Measurements from ENCODE around the gene LEUTX. TPM values are rescaled to one million over a fixed set of nuclear protein-coding genes. Genes with fewer than 3 reads are reported as not detected.

The LEUTX gene
- total RNA-seq, 2 donors from 2014 or later, result not detected

GRCh38 chr19:39818626-39819097 lies 40.0 kb downstream of the LEUTX start:
- ATAC-seq (no peak), DNase-seq (no peak)
- no peaks in the 10 kb centered on the region for H3K27me3 Mint-ChIP-seq
- H3K9me3 ChIP-seq (ENCODE audit: control insufficient read depth, low read length, poor library complexity, severe bottlenecking), result no peaks in the 10 kb centered on the region
- H3K36me3 Mint-ChIP-seq (ENCODE audit: low read depth), result peaks cover 4% of the 10 kb centered on the region
- H3K4me1 Mint-ChIP-seq, result peaks cover 18% of the 10 kb centered on the region
- no peak overlapping the region for H3K4me3 Mint-ChIP-seq
- H3K27ac Mint-ChIP-seq, result peak overlapping the region; percentile 21

- DNase-seq (no peak), ATAC-seq (no peak)
- Mint-ChIP-seq H3K27ac (no peak overlapping the region), H3K36me3 (ENCODE audit: low read depth) (peaks cover 4% of the 10 kb centered on the region), H3K4me3 (no peak overlapping the region), H3K27me3 (no peaks in the 10 kb centered on the region), H3K4me1 (peaks cover 18% of the 10 kb centered on the region)
- H3K9me3 ChIP-seq (ENCODE audit: control insufficient read depth, low read length, poor library complexity, severe bottlenecking), result no peaks in the 10 kb centered on the region
Observed at GRCh38 chr19:39819786-39820185, 41.1 kb downstream of the LEUTX start.

- Mint-ChIP-seq H3K27me3 (no peaks in the 10 kb centered on the region), H3K36me3 (ENCODE audit: low read depth) (peaks cover 4% of the 10 kb centered on the region), H3K4me1 (peaks cover 21% of the 10 kb centered on the region), H3K4me3 (no peak overlapping the region), H3K27ac (no peak overlapping the region)
- DNase-seq (no peak), ATAC-seq (no peak)
- H3K9me3 ChIP-seq (ENCODE audit: control insufficient read depth, low read length, poor library complexity, severe bottlenecking), result no peaks in the 10 kb centered on the region
Observed at GRCh38 chr19:39820696-39821095, 42.0 kb downstream of the LEUTX start.

- no peak for ATAC-seq
- no peaks in the 10 kb centered on the region for H3K36me3 Mint-ChIP-seq (ENCODE audit: low read depth)
Observed at GRCh38 chr19:39823686-39824085, 45.0 kb downstream of the LEUTX start.

GRCh38 chr19:39824143-39825092 lies 45.8 kb downstream of the LEUTX start:
- Mint-ChIP-seq H3K4me3 (no peak overlapping the region), H3K36me3 (ENCODE audit: low read depth) (no peaks in the 10 kb centered on the region), H3K4me1 (peaks cover 11% of the 10 kb centered on the region), H3K27me3 (no peaks in the 10 kb centered on the region), H3K27ac (no peak overlapping the region)
- DNase-seq (peak; percentile 73 to 82 (median 82)), ATAC-seq (peak; percentile 97)
- H3K9me3 ChIP-seq (ENCODE audit: control insufficient read depth, low read length, poor library complexity, severe bottlenecking), result no peaks in the 10 kb centered on the region

More at GRCh38 chr19:39823686-39824085, 45.0 kb downstream of the LEUTX start:
- H3K9me3 ChIP-seq (ENCODE audit: control insufficient read depth, low read length, poor library complexity, severe bottlenecking), result no peaks in the 10 kb centered on the region
- H3K27ac Mint-ChIP-seq, result no peak overlapping the region
- DNase-seq, result no peak
- no peaks in the 10 kb centered on the region for H3K27me3 Mint-ChIP-seq
- H3K4me3 Mint-ChIP-seq, result no peak overlapping the region
- peaks cover 17% of the 10 kb centered on the region for H3K4me1 Mint-ChIP-seq

GRCh38 chr19:39825093-39825463 lies 46.4 kb downstream of the LEUTX start:
- no peaks in the 10 kb centered on the region for H3K9me3 ChIP-seq (ENCODE audit: control insufficient read depth, low read length, poor library complexity, severe bottlenecking)
- Mint-ChIP-seq H3K36me3 (ENCODE audit: low read depth) (no peaks in the 10 kb centered on the region), H3K27ac (no peak overlapping the region), H3K27me3 (no peaks in the 10 kb centered on the region), H3K4me1 (peaks cover 7% of the 10 kb centered on the region), H3K4me3 (no peak overlapping the region)
- ATAC-seq (no peak), DNase-seq (no peak)

GRCh38 chr19:39825531-39826076 lies 47.0 kb downstream of the LEUTX start:
- Mint-ChIP-seq H3K4me3 (no peak overlapping the region), H3K4me1 (peaks cover 5% of the 10 kb centered on the region), H3K27ac (no peak overlapping the region), H3K36me3 (ENCODE audit: low read depth) (no peaks in the 10 kb centered on the region), H3K27me3 (no peaks in the 10 kb centered on the region)
- H3K9me3 ChIP-seq (ENCODE audit: control insufficient read depth, low read length, poor library complexity, severe bottlenecking), result no peaks in the 10 kb centered on the region
- ATAC-seq (no peak), DNase-seq (no peak)

- no peak overlapping the region for H3K27ac Mint-ChIP-seq
- ATAC-seq, result no peak
- H3K4me3 Mint-ChIP-seq, result no peak overlapping the region
- H3K27me3 Mint-ChIP-seq, result no peaks in the 10 kb centered on the region
- no peaks in the 10 kb centered on the region for H3K9me3 ChIP-seq (ENCODE audit: control insufficient read depth, low read length, poor library complexity, severe bottlenecking)
- H3K36me3 Mint-ChIP-seq (ENCODE audit: low read depth), result peaks cover 2% of the 10 kb centered on the region
- DNase-seq, result no peak
- peaks cover 10% of the 10 kb centered on the region for H3K4me1 Mint-ChIP-seq
Observed at GRCh38 chr19:39826311-39826945, 47.8 kb downstream of the LEUTX start.

GRCh38 chr19:39827216-39827615 lies 48.6 kb downstream of the LEUTX start:
- DNase-seq, result no peak
- ATAC-seq, result no peak
- H3K27me3 Mint-ChIP-seq, result no peaks in the 10 kb centered on the region
- H3K9me3 ChIP-seq (ENCODE audit: control insufficient read depth, low read length, poor library complexity, severe bottlenecking), result no peaks in the 10 kb centered on the region
- peaks cover 15% of the 10 kb centered on the region for H3K4me1 Mint-ChIP-seq
- H3K36me3 Mint-ChIP-seq (ENCODE audit: low read depth), result peaks cover 2% of the 10 kb centered on the region
- no peak overlapping the region for H3K27ac Mint-ChIP-seq
- H3K4me3 Mint-ChIP-seq, result no peak overlapping the region

- H3K4me3 Mint-ChIP-seq, result no peak overlapping the region
- DNase-seq (no peak), ATAC-seq (no peak)
- H3K36me3 Mint-ChIP-seq (ENCODE audit: low read depth), result peaks cover 2% of the 10 kb centered on the region
- H3K27me3 Mint-ChIP-seq, result no peaks in the 10 kb centered on the region
- H3K9me3 ChIP-seq (ENCODE audit: control insufficient read depth, low read length, poor library complexity, severe bottlenecking), result no peaks in the 10 kb centered on the region
- peaks cover 23% of the 10 kb centered on the region for H3K4me1 Mint-ChIP-seq
- peak overlapping the region; percentile 82 for H3K27ac Mint-ChIP-seq
Observed at GRCh38 chr19:39828015-39828653, 49.5 kb downstream of the LEUTX start.

- no peak for DNase-seq
- no peaks in the 10 kb centered on the region for H3K9me3 ChIP-seq (ENCODE audit: control insufficient read depth, low read length, poor library complexity, severe bottlenecking)
- H3K36me3 Mint-ChIP-seq (ENCODE audit: low read depth), result peaks cover 2% of the 10 kb centered on the region
- no peaks in the 10 kb centered on the region for H3K27me3 Mint-ChIP-seq
- no peak for ATAC-seq
- H3K4me3 Mint-ChIP-seq, result no peak overlapping the region
- H3K27ac Mint-ChIP-seq, result peak overlapping the region; percentile 82
- H3K4me1 Mint-ChIP-seq, result peaks cover 23% of the 10 kb centered on the region
Observed at GRCh38 chr19:39828654-39829032, 50.0 kb downstream of the LEUTX start.

- no peaks in the 10 kb centered on the region for H3K9me3 ChIP-seq (ENCODE audit: control insufficient read depth, low read length, poor library complexity, severe bottlenecking)
- ATAC-seq (no peak), DNase-seq (no peak)
- peak overlapping the region; percentile 82 for H3K27ac Mint-ChIP-seq
- H3K27me3 Mint-ChIP-seq, result no peaks in the 10 kb centered on the region
- H3K4me3 Mint-ChIP-seq, result no peak overlapping the region
- H3K36me3 Mint-ChIP-seq (ENCODE audit: low read depth), result peaks cover 3% of the 10 kb centered on the region
- H3K4me1 Mint-ChIP-seq, result peaks cover 31% of the 10 kb centered on the region
Observed at GRCh38 chr19:39829702-39830275, 51.1 kb downstream of the LEUTX start.

GRCh38 chr19:39830406-39830805 lies 51.8 kb downstream of the LEUTX start:
- Mint-ChIP-seq H3K36me3 (ENCODE audit: low read depth) (peaks cover 3% of the 10 kb centered on the region), H3K4me1 (peaks cover 29% of the 10 kb centered on the region), H3K27ac (peak overlapping the region; percentile 97), H3K27me3 (no peaks in the 10 kb centered on the region), H3K4me3 (no peak overlapping the region)
- no peaks in the 10 kb centered on the region for H3K9me3 ChIP-seq (ENCODE audit: control insufficient read depth, low read length, poor library complexity, severe bottlenecking)
- no peak for ATAC-seq
- no peak for DNase-seq

Measured in T-helper 17 cell (primary cell).